ENCODE data around the gene NDFIP1.

NDFIP1 gene

DNA sequence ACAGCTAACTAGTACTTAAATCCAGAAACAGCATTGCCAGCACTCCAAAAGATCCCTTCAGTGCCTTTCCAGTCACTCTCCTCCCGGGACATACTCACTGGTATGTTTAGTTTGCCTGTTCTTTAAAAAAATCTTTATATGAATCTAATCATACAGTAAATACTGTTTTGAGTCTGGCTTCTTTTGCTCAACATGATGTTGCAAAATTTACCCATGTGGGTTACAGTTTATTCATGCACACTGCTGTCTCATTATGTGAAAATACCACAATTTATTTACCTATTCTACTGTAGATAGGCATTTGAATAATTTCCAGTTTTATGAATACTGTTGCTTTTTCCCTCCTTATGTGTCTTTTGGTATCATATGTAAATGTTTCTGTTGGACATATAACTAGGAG is 13.5 kb downstream of the NDFIP1 start:
- Histone ChIP-seq H3K4me3 (ENCODE audit: low read length) (no peak overlapping the region), H3K27me3 (replicated peaks; ENCODE audit: control insufficient read depth, insufficient read depth, low read length) (no peaks in the 10 kb centered on the region), H3K9ac (ENCODE audit: low read length) (no peak overlapping the region), H3K9me3 (ENCODE audit: control insufficient read depth, low read length) (no peaks in the 10 kb centered on the region), H3K36me3 (ENCODE audit: control insufficient read depth, insufficient read depth, low read length, severe bottlenecking) (peaks cover 5% of the 10 kb centered on the region), H3K4me1 (ENCODE audit: control insufficient read depth, insufficient read depth, low read length) (peaks cover 49% of the 10 kb centered on the region)
- peak; percentile 33 for DNase-seq (ENCODE audit: low read depth)

DNA sequence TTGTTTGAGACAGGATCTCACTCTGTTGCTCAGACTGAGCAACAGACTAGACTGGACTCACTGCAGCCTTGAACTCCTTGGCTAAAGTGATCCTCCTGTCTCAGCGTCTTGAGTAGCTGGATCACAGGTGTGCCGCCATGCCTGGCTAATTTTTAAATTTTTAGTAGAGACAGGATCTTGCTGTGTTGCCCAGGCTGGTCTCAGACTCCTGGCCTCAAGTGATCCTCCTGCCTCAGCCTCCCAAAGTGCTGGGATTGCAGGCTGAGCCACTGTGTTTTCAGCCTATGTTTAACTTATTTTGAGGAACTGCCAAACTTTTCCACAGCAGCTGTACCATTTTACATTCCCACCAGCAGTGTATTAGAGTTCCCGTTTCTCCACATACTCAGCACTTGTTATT is 16.8 kb downstream of the NDFIP1 start:
- Histone ChIP-seq H3K4me1 (ENCODE audit: control insufficient read depth, insufficient read depth, low read length) (peaks cover 40% of the 10 kb centered on the region), H3K9ac (ENCODE audit: low read length) (no peak overlapping the region), H3K36me3 (ENCODE audit: control insufficient read depth, insufficient read depth, low read length, severe bottlenecking) (peaks cover 5% of the 10 kb centered on the region), H3K9me3 (ENCODE audit: control insufficient read depth, low read length) (no peaks in the 10 kb centered on the region), H3K4me3 (ENCODE audit: low read length) (no peak overlapping the region), H3K27me3 (replicated peaks; ENCODE audit: control insufficient read depth, insufficient read depth, low read length) (no peaks in the 10 kb centered on the region)
- no peak for DNase-seq (ENCODE audit: low read depth)

DNA sequence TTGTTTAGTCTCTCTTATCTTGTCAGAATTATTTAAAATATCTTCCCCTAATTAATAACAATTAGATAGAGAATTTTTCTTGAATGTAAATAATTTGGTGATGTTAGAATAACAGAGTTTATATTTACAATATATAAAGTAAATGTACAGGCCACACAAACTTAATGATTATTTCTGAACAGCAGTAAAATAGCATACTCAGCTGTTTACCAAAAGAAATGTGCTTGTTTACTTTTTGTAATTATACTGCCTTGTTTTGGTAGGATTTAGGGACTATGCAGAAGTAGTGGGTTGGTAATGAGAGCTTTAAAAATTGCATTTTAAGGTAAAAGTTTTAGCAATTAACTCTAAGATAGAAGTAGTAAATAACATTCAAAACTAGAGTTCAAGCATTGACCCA is 17.4 kb downstream of the NDFIP1 start:
- H3K9ac ChIP-seq (ENCODE audit: low read length), result no peak overlapping the region
- H3K27me3 ChIP-seq (replicated peaks; ENCODE audit: control insufficient read depth, insufficient read depth, low read length), result no peaks in the 10 kb centered on the region
- H3K4me1 ChIP-seq (ENCODE audit: control insufficient read depth, insufficient read depth, low read length), result peaks cover 38% of the 10 kb centered on the region
- DNase-seq (ENCODE audit: low read depth), result no peak
- H3K9me3 ChIP-seq (ENCODE audit: control insufficient read depth, low read length), result no peaks in the 10 kb centered on the region
- no peak overlapping the region for H3K4me3 ChIP-seq (ENCODE audit: low read length)
- H3K36me3 ChIP-seq (ENCODE audit: control insufficient read depth, insufficient read depth, low read length, severe bottlenecking), result peaks cover 2% of the 10 kb centered on the region

DNA sequence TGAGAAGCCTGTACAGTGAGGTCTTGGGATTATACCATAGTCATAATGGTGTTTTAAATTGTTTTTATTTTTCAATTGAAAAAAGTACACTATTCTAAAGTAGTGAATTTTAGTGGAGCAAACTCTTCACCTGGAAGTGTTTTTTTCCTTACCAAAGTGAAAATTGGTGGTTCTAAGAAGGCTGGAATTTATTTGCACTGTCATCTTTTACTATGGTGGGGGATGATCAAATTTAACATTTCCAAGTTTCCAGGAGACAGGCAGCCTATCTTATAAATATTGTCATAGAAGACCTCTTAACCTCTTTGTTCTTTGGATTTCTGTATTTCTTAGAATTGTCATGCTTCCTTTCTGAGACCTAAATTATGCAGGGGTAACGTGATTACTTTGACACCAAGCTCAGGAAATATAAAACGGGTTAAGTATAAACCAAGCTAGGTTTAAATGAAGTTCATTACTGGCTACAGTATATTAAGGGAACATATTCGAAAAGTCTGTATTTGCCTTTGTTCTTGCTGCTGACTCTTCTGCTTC is 20.2 kb downstream of the NDFIP1 start:
- Histone ChIP-seq H3K9me3 (ENCODE audit: control insufficient read depth, low read length) (no peaks in the 10 kb centered on the region), H3K27me3 (replicated peaks; ENCODE audit: control insufficient read depth, insufficient read depth, low read length) (no peaks in the 10 kb centered on the region), H3K4me1 (ENCODE audit: control insufficient read depth, insufficient read depth, low read length) (peaks cover 21% of the 10 kb centered on the region), H3K36me3 (ENCODE audit: control insufficient read depth, insufficient read depth, low read length, severe bottlenecking) (peaks cover 21% of the 10 kb centered on the region), H3K9ac (ENCODE audit: low read length) (no peak overlapping the region), H3K4me3 (ENCODE audit: low read length) (no peak overlapping the region)
- DNase-seq (ENCODE audit: low read depth), result no peak

DNA sequence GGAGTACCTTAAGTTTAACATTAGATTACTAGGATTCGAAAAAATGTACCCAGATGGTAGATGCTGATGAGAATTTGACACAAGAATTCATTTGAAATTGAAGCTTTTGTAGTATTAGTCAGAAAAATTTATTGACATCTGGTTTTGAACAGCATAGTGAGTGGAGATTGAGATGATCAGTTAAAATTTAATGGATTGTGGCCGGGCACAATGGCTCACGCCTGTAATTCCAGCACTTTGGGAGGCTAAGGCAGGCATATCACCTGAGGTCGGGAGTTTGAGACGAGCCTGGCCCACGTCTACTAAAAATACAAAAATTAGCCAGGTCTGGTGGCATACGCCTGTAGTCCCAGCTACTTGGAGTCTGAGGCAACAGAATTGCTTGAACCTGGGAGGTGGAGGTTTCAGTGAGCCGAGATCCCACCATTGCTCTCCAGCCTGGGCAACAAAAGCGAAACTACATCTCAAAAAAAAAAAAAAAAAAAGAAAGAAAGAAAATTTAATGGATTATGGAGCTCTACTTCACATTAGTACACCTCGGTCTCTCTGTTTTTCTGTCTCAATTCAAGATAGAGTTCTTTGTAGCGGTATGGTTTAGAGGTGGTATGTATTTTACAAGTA is 21.0 kb downstream of the NDFIP1 start:
- DNase-seq (ENCODE audit: low read depth), result no peak

DNA sequence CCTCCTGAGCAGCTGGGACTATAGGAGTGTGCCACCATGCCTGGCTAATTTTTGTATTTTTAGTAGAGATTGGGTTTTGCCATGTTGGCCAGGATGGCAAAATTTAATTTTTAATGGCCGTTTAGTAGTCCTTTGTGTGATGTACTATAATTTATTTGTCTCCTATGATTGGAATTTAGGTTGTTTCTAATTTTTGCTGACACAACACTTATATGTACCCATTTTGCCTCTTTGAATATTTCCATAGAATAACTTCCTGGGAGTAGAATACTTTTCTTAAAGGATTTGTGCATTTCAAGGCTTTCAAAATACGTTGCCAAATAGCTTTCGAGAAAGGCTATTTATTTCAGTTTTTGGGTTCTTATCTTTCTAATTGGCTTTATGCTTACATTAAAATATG is 22.8 kb downstream of the NDFIP1 start:
- H3K4me3 ChIP-seq (ENCODE audit: low read length), result no peak overlapping the region
- H3K4me1 ChIP-seq (ENCODE audit: control insufficient read depth, insufficient read depth, low read length), result peaks cover 21% of the 10 kb centered on the region
- H3K9ac ChIP-seq (ENCODE audit: low read length), result no peak overlapping the region
- no peak for DNase-seq (ENCODE audit: low read depth)
- no peaks in the 10 kb centered on the region for H3K27me3 ChIP-seq (replicated peaks; ENCODE audit: control insufficient read depth, insufficient read depth, low read length)
- no peaks in the 10 kb centered on the region for H3K9me3 ChIP-seq (ENCODE audit: control insufficient read depth, low read length)
- H3K36me3 ChIP-seq (ENCODE audit: control insufficient read depth, insufficient read depth, low read length, severe bottlenecking), result peaks cover 43% of the 10 kb centered on the region

More for the DNA sequence above, 21.0 kb downstream of the NDFIP1 start:
- peaks cover 29% of the 10 kb centered on the region for H3K36me3 ChIP-seq (ENCODE audit: control insufficient read depth, insufficient read depth, low read length, severe bottlenecking)
- H3K27me3 ChIP-seq (replicated peaks; ENCODE audit: control insufficient read depth, insufficient read depth, low read length), result no peaks in the 10 kb centered on the region
- H3K4me3 ChIP-seq (ENCODE audit: low read length), result peak overlapping the region; percentile 73
- H3K9ac ChIP-seq (ENCODE audit: low read length), result peak overlapping the region; percentile 55
- H3K9me3 ChIP-seq (ENCODE audit: control insufficient read depth, low read length), result no peaks in the 10 kb centered on the region
- H3K4me1 ChIP-seq (ENCODE audit: control insufficient read depth, insufficient read depth, low read length), result peaks cover 21% of the 10 kb centered on the region

DNA sequence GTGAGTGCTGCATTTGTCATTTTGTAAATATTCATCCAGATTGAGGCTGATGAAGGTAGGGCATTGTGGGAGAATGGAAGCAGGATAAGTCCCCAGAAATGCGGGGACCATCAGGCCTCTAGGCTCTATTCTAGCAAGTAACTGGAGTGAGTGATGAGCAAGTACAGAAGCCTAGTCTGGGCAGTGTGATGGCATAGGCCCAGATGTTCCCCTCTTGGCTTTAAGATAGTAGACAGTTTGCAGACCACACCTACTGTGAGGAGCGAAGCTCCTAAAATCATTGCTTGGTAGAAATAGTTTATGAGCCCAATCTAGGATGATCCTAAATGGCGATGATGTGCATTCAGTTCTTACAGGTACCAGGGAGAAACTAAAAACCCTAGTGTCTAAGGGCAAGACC is 24.3 kb downstream of the NDFIP1 start:
- Histone ChIP-seq H3K4me3 (ENCODE audit: low read length) (no peak overlapping the region), H3K9me3 (ENCODE audit: control insufficient read depth, low read length) (no peaks in the 10 kb centered on the region), H3K27me3 (replicated peaks; ENCODE audit: control insufficient read depth, insufficient read depth, low read length) (no peaks in the 10 kb centered on the region), H3K9ac (ENCODE audit: low read length) (no peak overlapping the region), H3K4me1 (ENCODE audit: control insufficient read depth, insufficient read depth, low read length) (peaks cover 21% of the 10 kb centered on the region), H3K36me3 (ENCODE audit: control insufficient read depth, insufficient read depth, low read length, severe bottlenecking) (peaks cover 56% of the 10 kb centered on the region)
- no peak for DNase-seq (ENCODE audit: low read depth)

DNA sequence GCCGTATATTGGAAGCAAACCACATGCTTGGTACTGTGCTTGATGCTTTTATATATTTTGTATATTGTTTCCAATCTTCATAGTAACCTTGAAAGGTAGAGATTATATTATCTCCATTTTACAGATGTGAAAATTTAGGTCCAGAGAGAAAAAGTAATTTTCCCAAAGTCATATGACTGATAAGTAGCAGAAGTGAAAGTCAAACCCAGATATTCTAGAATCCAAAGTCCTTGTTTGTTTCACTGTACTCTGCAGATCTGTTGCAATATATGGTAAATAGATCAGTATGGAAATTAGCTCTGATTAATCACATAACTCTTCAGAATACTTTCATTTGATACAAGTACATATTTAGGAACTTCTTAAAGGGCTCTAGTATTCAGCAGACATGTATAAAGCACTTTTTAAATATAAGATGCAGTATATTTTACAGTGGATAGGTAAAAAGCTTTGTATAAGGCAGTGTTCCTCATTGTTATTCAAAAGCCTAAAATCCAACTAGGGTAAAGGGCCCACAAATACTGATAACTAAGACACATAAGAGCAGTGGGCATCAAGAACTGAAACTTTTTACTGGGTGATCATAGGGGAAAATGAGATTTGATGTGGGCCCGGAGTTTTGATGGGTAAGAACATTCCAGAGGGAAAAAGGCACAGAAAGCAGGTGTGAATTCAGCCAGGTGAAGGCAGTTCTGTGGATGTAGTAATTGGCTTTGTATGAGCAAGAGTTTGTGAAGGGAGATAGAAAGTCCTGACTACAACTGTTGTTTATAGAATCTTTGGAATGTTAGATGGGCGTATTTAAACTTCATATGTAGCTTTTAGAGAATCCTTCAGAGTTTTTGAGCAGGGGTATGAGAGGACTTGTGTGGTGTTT is 25.0 kb downstream of the NDFIP1 start:
- Histone ChIP-seq H3K27me3 (replicated peaks; ENCODE audit: control insufficient read depth, insufficient read depth, low read length) (no peaks in the 10 kb centered on the region), H3K4me3 (ENCODE audit: low read length) (no peak overlapping the region), H3K4me1 (ENCODE audit: control insufficient read depth, insufficient read depth, low read length) (peaks cover 21% of the 10 kb centered on the region), H3K9ac (ENCODE audit: low read length) (no peak overlapping the region), H3K9me3 (ENCODE audit: control insufficient read depth, low read length) (no peaks in the 10 kb centered on the region), H3K36me3 (ENCODE audit: control insufficient read depth, insufficient read depth, low read length, severe bottlenecking) (peaks cover 63% of the 10 kb centered on the region)
- DNase-seq (ENCODE audit: low read depth), result no peak

DNA sequence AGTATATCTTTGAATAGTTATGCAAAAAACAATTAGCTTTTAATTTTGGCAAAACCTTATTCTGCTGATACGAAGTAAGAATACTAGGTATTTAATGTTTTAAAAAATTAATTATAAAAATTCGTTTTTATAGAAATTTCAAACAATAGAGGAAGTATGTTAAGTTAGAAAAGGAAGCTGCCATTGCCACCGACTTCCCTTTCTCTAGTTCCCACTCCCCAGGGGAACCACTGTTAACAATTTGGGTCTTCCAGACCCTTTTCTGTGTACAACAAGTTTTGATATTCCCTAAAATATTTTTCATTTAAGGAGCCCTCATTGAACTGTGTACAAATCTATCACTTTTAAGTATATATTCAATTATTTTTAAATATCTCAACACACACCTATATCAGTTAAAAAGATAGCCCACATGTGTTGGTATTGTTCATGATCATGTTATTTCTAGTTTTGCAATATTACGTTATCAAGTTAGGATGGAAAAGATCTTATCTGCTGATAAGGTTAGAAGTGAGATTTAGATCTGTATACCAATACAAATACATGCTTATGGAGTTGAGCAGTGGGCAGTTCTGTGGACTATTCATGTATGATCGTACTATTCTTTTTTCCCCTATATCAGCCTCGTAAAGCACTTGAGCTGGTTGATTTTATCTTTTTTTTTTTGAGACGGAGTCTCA is 25.9 kb downstream of the NDFIP1 start:
- H3K4me3 ChIP-seq (ENCODE audit: low read length), result no peak overlapping the region
- no peak overlapping the region for H3K9ac ChIP-seq (ENCODE audit: low read length)
- no peaks in the 10 kb centered on the region for H3K27me3 ChIP-seq (replicated peaks; ENCODE audit: control insufficient read depth, insufficient read depth, low read length)
- peaks cover 70% of the 10 kb centered on the region for H3K36me3 ChIP-seq (ENCODE audit: control insufficient read depth, insufficient read depth, low read length, severe bottlenecking)
- H3K4me1 ChIP-seq (ENCODE audit: control insufficient read depth, insufficient read depth, low read length), result peaks cover 13% of the 10 kb centered on the region
- DNase-seq (ENCODE audit: low read depth), result no peak
- no peaks in the 10 kb centered on the region for H3K9me3 ChIP-seq (ENCODE audit: control insufficient read depth, low read length)

DNA sequence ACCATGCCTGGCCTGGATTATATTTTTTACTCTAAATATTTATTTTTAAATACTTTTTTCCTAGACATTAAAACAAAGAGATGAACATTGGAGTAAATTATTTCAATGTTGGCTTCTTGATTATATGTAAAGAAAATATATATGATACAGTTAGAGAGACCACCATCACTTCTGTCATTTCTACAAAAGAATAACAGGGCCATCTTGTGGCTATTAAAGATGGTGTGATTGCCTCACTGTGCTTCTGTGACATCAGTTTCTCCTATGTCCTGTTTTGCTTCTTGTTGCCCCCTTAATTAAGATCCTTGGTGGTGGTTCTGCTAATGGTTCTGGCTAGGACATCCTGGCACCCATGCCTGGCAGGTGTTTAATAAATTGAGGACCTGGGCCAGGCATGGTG is 32.9 kb downstream of the NDFIP1 start:
- H3K9me3 ChIP-seq (ENCODE audit: control insufficient read depth, low read length), result no peaks in the 10 kb centered on the region
- no peak overlapping the region for H3K4me3 ChIP-seq (ENCODE audit: low read length)
- DNase-seq (ENCODE audit: low read depth), result no peak
- no peaks in the 10 kb centered on the region for H3K27me3 ChIP-seq (replicated peaks; ENCODE audit: control insufficient read depth, insufficient read depth, low read length)
- peaks cover 85% of the 10 kb centered on the region for H3K36me3 ChIP-seq (ENCODE audit: control insufficient read depth, insufficient read depth, low read length, severe bottlenecking)
- no peak overlapping the region for H3K9ac ChIP-seq (ENCODE audit: low read length)
- peaks cover 6% of the 10 kb centered on the region for H3K4me1 ChIP-seq (ENCODE audit: control insufficient read depth, insufficient read depth, low read length)

DNA sequence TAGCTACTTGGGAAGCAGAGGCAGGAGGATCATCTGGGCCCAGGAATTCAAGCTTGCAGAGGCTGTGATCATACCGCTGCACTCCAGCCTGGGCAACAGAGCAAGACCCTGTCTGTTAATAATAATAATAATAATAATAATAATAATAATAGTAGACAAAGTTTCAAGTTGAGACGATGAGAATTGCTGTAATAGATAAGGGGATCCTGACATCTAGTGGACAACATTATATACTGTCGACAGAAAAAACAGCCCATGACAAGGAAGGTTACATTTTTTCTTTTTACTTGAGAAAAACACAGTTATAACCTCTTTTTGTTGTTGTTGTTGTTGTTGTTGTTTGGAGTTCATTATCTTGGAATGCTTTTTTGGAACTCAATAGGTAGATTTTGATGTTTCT is 35.3 kb downstream of the NDFIP1 start:
- Histone ChIP-seq H3K36me3 (ENCODE audit: control insufficient read depth, insufficient read depth, low read length, severe bottlenecking) (peaks cover 87% of the 10 kb centered on the region), H3K4me1 (ENCODE audit: control insufficient read depth, insufficient read depth, low read length) (peaks cover 6% of the 10 kb centered on the region), H3K9ac (ENCODE audit: low read length) (no peak overlapping the region), H3K27me3 (replicated peaks; ENCODE audit: control insufficient read depth, insufficient read depth, low read length) (no peaks in the 10 kb centered on the region), H3K9me3 (ENCODE audit: control insufficient read depth, low read length) (no peaks in the 10 kb centered on the region), H3K4me3 (ENCODE audit: low read length) (no peak overlapping the region)
- DNase-seq (ENCODE audit: low read depth), result peak; percentile 67

Measured in adipocyte (in vitro differentiated cells).